Activated naive CD8-positive, alpha-beta T cell treated with anti-CD3 and anti-CD28 coated beads, Interleukin-2, amount 50 U/mL, for 16 hours (primary cell): ENCODE results near the gene AGER.
"Not testable (repeated sequence)": the region's sequence is repeated elsewhere in the genome, so short reads cannot be mapped to it uniquely, and the experiment has no call there.

Experiments
- DNase-seq: peaks from one replicate; pipeline ENCODE4 v3.0.0-alpha.2; 2020; ENCODE audit warnings: low read depth, low spot score

The AGER gene

DNA sequence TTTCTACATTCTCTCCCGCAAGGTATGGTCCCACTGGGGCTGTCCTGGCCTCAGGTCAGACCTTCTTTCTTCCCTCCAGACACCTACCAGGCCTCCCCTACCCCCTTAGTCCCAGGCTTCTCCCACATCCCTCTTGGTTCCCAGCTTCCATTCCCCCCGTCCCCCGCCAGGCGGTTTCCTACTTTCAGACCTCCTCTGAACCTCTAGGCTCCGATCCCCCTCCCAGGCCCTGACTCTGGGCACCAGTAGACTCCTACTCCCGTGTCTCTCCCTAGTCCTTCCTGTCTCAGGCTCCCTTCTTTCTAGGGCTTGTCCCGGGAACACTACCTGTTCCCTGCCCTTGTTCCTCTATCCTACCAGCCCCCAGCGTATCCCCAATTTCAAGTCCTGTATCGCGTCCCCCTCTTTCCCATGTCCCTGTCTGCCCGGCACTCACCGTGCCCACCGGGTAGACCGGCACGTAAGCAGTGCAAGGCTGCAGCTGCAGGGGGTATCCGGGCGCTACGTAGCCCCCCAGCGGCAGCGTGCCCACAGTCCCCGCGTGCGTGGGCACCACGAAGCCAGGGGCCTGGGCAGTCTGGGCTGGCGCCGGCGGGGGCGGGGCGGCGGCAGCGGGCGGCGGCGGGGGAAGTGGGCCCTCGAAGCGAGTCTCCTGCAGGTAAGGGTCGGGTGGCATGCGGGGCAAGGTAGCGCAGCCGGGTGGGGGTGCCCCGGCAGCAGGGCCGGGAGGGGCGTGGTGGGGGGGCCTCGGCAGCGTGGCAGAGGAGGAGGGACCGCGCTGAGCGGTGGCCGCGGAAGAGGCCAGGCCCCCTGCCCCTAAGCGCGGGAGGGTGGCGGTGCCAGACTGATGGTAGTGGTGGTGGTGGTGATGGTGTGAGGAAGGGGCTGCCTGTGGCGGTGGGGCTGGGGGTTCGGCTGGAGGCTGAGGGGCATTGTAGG lies 33.9 kb downstream of the AGER start:
- no peak for DNase-seq

GRCh38 chr6:32149092-32149755 lies 34.8 kb downstream of the AGER start:
- DNase-seq: no peak

DNA sequence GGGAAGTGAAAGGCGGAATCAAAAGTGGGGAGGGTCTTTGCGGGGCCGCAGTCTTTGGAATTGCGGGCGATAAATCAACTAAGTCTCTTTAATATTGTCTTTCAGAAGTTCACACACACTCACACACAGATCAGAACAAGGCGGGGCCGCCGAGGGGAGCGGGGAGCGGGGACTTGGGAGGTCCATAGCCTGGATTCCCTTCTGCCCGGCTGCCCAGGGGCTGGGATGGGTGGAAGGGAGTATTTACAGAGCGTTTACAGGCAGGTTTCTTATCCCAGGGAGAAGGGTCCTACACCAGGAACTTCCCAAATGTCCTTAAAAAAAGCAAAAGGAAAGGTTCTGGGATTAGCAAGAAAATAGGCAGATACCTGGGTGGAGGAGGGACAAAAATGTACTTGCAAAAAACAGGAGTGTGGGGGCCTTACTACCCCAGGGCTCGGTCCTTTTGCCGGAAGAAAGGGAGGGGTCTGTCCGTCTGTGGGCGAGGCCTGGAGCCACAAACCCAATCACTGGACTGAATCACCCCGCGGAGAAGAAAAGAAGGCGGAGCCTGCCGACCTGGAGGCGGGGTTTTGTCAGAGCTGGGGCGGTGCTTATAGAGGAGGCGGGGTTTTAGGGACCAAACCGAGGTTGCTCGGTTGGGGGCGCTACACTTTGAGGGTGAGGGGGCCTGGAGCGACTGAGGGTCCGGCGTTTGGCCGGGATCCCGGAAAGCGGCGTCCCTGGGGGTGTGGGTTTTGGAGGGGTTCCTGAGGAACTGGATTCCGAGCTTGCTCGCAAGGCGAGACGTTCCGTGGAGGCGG lies 35.6 kb downstream of the AGER start:
- peak; percentile 43 for DNase-seq

GRCh38 chr6:32147401-32148132 lies 36.5 kb downstream of the AGER start:
- DNase-seq: no peak

DNA sequence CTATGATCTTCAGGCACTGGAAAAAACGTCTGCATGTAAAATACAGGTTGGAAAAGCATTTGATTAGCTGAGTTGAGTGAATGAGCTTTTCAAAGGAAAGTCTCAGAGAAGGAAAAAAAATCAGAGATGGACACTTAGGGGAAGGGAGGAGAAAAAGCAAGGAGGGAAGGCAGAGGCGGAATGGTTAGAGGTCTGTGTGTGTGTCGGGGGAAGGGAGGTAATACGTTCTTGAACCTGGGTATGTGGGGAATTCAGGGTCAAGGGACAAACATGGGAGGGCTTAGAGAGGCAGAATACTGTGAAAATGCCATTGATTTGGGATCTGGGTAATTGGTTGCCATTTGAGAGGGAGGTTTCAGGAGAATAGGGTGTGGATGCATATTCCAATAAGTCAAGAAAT lies 37.4 kb downstream of the AGER start:
- no peak for DNase-seq

GRCh38 chr6:32146287-32146686 lies 37.8 kb downstream of the AGER start:
- DNase-seq: no peak

DNA sequence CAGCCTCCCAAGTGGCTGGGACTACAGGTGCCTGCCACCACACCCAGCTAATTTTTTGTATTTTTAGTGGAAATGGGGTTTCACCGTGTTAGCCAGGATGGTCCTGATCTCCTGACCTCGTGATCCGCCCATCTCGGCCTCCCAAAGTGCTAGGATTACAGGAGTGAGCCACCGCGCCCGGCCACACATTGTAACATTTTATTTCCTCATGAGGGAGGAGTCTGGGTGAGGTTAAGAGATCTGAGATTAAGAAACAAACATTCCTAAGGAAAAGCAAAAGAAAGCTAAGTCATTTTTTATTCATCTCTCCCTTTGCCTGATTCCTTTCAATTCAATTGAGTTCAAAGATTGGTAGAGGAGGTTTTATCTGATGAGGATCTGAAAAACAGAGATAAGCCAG lies 39.8 kb downstream of the AGER start:
- not testable (repeated sequence) for DNase-seq

- DNase-seq: no peak
These were observed 43.5 kb downstream of the AGER start for GRCh38 chr6:32140420-32141046.

GRCh38 chr6:32139590-32139989 lies 44.5 kb downstream of the AGER start:
- no peak for DNase-seq

DNA sequence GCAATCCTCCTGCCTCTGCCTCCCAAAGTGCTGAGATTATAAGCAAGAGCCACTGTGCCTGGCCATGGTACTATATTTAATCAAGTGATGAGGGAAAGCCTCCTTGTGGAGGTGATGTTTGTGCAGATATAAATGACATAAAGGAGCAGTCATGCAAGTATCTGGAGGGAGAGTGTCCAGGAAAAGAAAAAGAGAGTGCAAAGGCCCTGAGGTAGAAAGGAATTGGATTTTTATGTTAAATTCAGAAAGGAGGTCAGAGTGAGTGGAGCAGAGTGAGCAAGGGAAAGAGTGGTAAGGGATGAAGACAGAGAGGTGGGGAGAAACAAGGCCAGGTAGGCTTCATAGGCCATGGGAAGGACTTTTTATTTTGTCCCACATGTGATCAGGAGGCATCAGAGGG lies 46.6 kb downstream of the AGER start:
- no peak for DNase-seq

DNA sequence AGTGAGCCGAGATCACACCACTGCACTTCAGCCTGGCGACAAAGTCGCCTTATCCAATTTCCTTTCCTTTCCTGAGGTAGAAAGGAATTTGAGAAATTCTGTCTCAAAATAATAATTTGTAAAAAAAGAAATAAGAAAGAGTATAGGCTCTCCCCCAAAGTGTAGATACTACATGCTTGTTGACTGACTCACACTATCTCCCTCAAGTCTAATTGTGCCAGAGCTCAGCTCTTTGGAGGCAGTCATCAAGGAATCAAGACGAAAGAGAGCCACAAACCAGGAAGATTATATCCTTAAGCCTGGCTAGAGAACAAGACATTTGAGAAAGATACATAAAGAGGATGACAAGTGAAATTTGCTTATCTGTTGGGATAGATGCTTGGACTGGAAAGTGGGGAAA lies 50.3 kb downstream of the AGER start:
- DNase-seq: no peak

GRCh38 chr6:32132110-32132509 lies 51.9 kb downstream of the AGER start:
- DNase-seq: no peak

DNA sequence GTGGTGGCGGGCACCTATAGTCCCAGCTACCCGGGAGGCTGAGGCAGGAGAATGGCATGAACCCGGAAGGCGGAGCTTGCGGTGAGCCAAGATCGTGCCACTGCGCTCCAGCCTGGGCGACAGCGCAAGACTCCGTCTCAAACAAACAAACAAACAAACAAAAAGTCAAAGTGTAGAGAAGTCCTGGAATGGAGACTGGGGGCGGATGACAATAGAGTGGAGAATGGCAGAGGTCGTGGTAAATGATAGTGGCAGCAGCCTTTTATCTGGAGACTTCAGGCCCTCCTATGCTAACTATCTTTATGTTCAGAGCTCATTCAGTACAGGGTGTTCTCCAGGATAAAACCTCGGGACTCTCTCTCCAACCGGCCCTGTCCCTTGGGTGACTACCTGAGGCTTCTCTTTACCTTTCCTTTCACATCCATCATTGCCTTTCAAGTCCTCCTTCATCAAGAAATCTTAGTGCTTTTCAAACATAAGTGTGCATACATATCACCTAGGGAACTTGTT lies 52.6 kb downstream of the AGER start:
- no peak for DNase-seq
